AG08395 (cell line): ENCODE data around the gene UBTD1.

Experiments used
- DNase-seq: peaks from one replicate; pipeline ENCODE4 v3.0.0; 2012; ENCODE audit warnings: mixed read lengths, low spot score

The UBTD1 gene

DNA sequence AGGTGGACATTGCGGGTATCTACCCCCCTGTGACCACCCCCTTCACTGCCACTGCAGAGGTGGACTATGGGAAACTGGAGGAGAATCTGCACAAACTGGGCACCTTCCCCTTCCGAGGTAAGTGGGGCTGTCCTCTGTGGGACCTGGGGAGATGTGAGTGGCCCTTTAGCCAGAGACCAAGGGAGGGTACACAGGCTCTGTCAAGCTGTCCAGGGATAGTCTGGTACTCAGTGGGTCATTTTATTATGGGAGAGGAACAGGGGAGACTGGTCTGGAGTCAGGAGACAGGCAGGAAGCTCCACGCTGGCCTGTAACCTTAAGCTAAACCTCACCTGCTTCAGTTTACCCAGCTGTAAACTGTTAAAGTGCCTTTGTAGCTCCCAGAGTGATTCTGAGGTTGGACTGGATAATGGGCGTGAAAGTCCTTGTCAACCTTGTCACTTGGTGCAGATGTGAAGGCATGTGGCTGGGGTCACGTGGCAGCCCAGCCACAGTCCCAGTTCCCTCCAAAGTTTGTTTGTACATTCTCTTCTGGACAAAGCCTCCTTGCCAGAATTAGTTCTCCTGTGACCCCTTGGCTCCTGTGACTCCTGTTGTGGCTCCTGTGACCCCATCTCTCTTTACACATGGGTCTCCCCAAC is 86.2 kb downstream of the UBTD1 start:
- DNase-seq = no peak

- no peak for DNase-seq
Measured at GRCh38 chr10:97585439-97585811, 86.7 kb downstream of the UBTD1 start.

GRCh38 chr10:97587183-97587582 is 88.5 kb downstream of the UBTD1 start:
- no peak for DNase-seq

DNA sequence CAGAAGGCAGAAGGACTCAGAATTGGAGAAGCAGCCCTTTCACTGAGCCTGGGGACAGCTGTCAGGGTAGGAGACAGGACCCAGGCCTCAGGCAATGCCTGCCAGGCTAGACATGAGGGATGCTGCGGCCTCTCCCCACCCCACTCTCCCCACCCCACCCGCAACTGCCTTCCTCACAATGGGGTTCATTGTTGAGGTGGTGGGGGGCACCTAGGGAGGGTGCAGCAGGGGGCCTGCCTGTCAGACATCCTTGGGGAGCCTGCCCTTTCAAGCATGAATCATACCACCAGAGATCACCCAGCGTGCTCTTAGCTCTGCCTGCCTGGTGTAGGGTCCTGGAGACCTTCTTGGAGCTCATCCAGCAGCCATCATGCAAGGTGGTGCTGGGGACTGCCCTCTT is 90.8 kb downstream of the UBTD1 start, which contains the start of gene C10orf62:
Gene C10orf62 (plus strand): TSS at position 243 of the 400 bp plus-strand sequence. CDS start 177 bp downstream, outside the sequence.
- DNase-seq = no peak

DNA sequence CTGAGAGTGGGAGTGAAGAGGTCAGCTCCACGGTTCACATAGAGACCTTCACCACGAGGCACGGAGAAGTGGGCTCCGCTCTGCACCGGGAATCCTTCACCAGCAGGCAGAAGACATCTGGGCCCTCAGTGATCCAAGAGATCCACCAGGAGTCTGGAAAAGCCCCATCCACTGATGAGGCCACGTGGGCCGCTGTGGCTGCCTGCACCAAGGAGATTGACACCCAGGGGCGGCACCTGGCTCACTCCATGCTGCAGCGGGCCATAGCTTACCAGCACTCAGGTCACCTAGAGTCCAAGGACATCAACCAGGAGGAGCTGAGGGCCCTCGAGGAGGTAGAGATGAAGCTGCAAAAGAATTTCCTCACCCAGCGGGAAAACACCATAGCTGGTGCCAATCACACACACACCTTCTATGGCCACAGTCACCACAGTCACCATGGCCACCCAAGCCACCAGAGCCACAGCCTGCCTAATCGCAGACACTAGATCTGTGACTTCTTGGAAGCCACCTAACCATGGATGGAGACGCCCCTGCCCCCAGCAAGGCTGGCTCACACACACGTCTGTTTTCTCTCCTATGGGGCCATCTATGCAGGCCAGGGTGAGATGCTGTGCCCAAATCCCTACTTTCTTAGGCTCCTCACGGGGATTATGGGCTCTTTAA is 91.5 kb downstream of the UBTD1 start:
- DNase-seq = no peak

- DNase-seq = no peak
Measured at GRCh38 chr10:97590748-97591495, 92.2 kb downstream of the UBTD1 start.

DNA sequence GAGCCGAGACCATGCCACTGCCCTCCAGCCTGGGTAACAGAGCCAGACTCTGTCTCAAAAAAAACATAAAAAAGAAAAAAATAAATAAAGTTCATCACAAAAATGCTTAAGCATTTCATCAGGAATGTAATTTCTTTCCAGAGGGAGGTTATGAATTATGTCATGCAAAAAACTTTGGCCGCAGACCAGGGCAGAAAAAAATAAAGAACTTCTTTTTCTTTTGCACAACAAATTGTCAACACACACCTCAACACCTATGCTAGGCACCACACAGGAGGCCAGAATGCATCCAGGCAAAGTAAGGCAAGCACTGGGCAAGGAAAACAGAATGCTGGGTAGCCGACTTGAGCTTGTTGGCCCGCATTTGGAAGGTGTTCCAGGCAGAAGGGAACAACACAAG is 94.7 kb downstream of the UBTD1 start:
- DNase-seq = peak; percentile 22

DNA sequence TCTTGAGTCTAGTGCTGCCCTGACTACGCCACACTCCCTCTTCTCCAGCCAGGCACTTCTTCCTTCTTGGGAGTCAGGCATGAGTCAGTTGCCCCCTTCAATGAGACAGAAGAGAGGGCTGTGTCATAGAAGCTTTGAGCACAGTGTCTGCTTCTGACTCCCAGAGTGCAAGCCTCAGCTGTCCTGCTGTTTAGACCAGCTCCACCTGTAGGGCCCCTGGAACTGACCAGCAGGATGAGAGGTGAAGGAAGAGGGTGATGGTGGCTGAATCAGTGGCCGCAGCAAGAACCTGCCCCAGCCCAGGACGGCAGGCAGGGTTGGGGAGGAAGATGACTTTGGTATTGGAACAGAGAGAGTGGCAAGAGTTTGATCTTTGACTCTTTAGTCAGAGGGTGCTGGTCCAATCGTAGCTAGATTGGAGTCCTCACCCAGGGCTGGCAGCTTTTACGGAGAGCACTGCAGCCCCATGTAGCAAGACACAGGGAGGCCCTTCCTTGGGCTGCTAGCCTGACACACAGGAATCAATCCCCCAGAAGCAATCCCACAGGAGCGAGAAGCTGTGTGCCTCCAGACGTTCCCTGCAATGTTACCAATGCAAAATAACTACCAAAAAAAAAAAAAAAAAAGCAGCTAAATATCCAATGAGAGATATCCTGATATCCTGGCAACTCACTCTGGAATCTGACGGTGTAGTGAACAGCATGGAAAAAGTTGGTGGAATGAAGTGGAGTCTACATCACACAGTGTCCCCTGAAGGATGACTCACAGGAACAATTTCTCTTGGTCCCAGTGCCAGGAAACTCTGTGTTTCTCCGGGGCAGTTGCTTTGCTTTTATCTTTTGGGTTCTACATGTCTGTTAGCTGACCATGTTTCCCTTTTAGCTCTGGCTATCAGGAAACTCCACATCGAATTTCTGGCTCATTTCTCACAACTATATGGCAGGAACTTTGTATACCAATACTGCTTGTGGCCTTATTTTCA is 97.7 kb downstream of the UBTD1 start:
- peak; percentile 92 for DNase-seq

GRCh38 chr10:97597778-97598177 is 99.1 kb downstream of the UBTD1 start:
- no peak for DNase-seq

DNA sequence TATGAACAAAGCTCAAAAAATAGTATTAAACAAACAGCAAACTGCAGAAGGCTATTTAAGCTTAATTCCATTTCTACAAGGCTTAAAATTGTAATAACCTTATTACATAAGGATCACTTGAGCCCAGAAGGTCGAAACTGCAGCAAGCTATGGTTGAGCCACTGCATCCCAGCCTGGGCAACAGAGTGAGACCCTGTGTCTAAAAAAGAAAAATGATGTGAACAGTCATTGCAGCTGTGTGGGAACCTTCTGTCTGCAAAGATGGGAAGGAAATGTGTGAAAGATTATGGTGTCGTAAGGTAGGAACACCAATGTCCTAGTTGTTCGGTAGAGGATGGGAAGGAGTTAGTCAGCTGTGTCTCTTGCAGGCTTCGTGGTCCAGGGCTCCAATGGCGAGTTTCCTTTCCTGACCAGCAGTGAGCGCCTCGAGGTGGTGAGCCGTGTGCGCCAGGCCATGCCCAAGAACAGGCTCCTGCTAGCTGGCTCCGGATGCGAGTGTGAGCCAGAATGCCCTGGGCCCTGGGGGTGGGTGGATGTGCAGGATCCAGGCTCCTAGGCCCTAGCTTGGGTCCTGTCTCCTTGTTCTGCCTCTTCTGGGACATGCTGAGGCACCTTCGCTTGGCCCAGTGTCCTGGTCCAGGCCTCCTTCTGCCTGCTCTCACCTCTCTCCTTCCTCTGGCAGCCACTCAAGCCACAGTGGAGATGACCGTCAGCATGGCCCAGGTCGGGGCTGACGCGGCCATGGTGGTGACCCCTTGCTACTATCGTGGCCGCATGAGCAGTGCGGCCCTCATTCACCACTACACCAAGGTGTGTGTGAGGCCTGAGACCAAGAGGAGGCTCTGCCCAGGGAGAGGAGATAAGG is 99.9 kb downstream of the UBTD1 start:
- no peak for DNase-seq

GRCh38 chr10:97599272-97599619 is 100.5 kb downstream of the UBTD1 start:
- DNase-seq = no peak

DNA sequence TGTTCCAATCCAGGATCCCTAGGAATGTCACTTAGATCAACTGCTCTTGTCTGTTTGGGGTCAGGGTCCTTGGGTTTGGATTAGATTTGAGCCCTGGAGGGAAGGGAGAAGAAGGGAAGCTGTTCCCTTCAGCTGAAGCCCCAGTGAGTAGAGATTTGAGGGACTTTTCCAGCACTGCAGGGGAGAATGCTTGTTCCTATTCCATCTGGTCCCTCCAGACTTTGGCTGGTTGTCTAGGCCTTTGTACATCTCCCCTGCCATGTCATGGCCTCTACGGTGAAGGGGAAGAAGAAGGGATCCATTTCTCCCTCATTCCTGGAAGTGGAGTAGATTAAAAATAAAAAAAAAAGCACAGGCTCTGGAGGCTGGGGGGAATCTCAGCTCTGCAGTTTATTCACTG is 101.9 kb downstream of the UBTD1 start:
- no peak for DNase-seq

GRCh38 chr10:97601268-97602215 is 102.8 kb downstream of the UBTD1 start:
- DNase-seq = no peak

DNA sequence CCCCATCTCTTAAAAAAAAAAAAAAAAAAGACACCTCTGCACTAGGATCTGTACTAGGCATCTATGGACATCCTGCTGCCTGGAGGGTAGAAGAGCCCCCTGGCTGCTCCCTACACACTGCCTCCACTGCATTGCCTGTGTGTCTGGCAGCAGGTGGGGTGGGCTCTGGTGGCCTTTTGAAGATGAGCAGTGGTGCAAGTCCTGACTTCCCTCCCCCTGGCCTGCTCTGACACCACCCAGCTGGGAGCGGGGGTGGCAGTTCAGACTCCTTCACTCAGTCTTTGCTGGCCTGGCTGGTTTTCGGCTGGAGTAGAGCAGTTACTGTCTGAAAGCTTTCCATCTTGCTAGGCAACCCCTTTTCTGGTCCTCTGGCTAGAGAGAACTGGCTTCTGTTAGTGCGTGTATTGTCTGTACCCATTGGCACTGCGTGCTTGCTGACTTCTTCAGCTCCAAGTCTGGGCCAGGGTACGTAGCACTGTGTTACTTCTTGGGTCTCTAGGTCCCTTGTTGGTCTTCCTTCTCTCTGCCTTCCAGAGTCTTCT is 108.4 kb downstream of the UBTD1 start:
- no peak for DNase-seq

DNA sequence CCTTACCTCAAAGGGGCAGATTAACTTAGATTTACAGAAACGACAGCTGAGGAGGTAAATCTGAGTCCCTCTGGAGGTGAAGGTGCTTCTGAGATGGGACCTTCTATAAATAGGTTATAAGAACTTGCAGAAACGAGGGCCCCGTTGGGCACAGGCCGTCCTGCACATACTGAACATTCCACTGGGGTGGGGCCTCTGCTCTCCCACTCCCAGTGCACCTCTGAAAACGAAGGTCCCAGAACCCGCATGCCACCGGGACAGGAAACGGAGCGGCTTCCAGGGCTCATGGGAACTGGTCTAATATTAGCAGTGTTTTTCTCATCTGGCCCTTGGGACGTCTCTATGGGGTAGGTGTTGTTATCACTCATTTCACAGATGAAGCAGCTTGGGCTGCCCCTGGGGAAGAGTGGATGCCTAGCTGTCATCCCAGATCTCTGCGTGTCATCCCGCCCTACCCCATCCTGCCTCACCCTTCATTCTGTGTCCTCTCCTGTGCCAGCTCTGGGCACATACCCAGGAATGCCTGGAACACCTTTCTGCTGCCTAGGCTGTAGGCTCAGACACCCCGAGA is 110.4 kb downstream of the UBTD1 start:
- DNase-seq = no peak

DNA sequence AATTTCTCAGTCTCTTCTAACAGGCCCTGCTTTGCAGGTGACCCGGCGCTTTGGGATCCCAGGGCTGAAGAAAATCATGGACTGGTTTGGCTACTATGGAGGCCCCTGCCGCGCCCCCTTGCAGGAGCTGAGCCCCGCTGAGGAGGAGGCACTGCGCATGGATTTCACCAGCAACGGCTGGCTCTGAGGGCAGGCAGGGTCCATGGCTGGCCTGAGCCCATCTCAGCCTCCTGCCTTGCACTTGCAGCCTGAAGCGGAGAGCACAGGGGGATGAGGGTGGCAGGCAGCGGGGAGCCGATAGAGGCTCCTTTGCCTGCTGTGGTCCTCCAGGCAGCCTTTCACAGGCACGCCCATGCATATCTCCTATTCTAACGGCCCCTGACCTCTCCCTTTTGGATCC is 112.7 kb downstream of the UBTD1 start:
- no peak for DNase-seq

GRCh38 chr10:97612386-97612785 is 113.7 kb downstream of the UBTD1 start:
- DNase-seq = peak; percentile 82

- no peak for DNase-seq
Measured at GRCh38 chr10:97618285-97618684, 119.6 kb downstream of the UBTD1 start.

- no peak for DNase-seq
Measured at GRCh38 chr10:97618733-97619132, 120.0 kb downstream of the UBTD1 start.
